Nucleus accumbens (tissue), 56 donors: ENCODE results near the gene IQCF2.
A peak's percentile ranks its signal among the peaks of the same experiment; 100 is the strongest.
"Not testable (repeated sequence)": the region's sequence is repeated elsewhere in the genome, so short reads cannot be mapped to it uniquely, and the experiment has no call there.

Experiments
- DNase-seq, 56 donors: peaks; one replicate each; lab custom pipeline; 2025; lab: John Stamatoyannopoulos, UW

The IQCF2 gene

DNA sequence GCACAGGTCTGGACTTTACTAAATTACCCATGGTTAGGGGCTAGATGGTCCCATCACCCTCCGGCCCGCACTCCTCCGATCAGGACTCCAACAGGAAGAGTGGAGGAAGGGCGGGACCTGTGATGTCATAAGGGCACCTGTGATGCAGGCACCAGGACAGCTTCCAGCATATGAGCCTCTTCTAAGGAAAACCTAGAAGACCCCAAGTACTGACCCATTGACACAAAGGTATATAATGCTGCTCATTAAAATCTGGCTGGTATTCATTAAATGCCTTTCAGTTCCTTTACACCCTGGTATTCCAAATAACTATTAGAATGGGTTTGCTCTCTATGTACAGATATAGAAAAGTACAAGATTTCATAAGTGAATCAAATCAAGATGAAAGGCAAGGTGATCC is 14.1 kb downstream of the IQCF2 start, which contains the start of gene IQCF5:
Gene IQCF5, minus strand, starts transcription at position 101 of the 400 bp plus-strand sequence. Its CDS starts 70 bp downstream, at position 31.
- DNase-seq: no peak

GRCh38 chr3:51876186-51876585 is 14.8 kb downstream of the IQCF2 start:
- no peak for DNase-seq

GRCh38 chr3:51879937-51880336 is 18.5 kb downstream of the IQCF2 start:
- DNase-seq: no peak

GRCh38 chr3:51886447-51886846 is 25.0 kb downstream of the IQCF2 start:
- no peak for DNase-seq

GRCh38 chr3:51887620-51888019 is 26.2 kb downstream of the IQCF2 start:
- DNase-seq: no peak

DNA sequence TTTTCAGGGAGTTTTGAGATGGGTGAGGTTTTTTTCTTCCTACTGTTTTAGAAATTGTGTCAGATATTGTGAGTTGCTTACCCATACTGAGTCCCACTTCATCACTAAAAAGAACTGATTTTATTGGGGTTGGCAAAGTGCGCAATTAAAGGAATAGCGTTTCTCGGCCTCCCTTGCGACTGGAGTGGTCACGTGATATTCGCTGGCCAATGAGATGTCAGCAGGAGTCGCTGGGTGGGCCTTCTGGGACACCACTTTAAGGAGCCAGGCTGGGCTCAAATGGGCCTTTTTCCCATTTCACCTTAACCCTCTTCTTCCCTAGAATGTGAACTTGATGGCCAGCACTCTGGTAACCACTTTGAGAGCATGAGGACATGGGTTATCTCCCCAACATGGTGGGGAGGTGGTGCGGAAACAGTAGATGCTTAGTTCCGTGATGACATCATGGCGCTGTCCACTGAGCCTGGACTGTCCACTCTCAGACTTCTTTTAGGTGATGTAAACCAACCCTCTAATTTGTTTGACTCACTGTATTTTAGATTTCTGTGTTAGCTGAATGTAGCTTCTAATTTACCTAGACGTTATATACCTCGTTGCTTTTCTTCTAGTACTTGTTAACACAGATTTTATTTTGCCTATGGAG is 27.2 kb downstream of the IQCF2 start:
- no peak for DNase-seq

DNA sequence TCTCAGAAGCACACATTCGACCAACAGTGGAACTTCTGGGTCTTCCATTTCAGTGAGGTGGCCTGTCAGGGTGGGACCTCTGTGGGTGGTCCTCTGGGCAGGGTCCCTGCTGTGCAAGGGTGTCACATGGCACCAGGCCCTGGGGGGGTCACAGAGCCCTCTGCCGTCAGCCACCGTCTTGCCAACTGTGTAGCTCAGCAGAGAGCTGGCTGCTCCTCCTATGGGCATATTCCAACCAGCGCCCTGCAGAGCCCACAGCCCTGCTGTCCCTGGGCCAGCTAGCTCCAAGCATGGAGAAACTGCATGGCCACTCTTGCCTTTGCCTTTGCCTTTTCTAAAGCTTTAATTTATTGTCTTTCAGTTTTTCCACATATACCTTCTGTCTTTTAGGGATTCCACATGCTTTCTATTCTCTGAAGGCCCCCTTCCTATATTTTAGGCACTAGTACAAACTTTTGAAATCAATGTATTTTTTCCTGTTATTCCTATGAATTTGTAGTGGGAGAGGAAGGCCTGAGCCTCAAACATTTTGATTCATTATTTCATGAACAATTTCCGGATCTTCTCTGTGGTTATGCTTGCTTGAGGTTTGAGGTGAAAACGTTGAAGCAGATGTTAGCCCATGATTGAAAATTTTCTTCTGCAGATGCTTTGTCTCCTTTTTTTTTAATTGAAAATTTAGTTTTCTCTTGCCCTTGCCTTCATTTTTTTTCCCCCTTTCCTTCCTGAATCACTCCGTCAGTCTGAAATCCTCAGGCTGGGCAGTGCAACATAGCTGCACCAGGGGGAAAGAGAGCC is 30.0 kb downstream of the IQCF2 start:
- no peak for DNase-seq

- DNase-seq: no peak
These were observed 33.0 kb downstream of the IQCF2 start for GRCh38 chr3:51894391-51894790.

DNA sequence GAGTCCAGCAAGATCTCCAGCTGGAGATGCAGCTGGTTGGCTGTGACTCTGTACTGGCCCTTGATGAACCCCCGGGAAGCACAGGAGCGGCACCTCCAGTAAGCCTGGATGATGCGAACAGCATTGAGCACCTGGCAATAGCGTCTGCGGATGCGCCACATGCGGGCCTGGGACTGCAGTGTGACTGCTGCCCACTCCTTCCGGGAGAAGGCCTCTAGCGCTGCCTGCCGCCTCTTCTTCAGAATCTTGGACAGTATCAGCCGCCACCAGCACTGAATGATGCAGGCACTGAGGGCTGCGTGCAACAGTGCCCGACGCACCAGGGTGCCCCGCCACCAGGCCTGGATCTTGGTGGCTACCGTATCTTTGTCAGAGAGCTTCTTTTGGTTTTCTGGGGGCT is 33.5 kb downstream of the IQCF2 start:
- no peak for DNase-seq

DNA sequence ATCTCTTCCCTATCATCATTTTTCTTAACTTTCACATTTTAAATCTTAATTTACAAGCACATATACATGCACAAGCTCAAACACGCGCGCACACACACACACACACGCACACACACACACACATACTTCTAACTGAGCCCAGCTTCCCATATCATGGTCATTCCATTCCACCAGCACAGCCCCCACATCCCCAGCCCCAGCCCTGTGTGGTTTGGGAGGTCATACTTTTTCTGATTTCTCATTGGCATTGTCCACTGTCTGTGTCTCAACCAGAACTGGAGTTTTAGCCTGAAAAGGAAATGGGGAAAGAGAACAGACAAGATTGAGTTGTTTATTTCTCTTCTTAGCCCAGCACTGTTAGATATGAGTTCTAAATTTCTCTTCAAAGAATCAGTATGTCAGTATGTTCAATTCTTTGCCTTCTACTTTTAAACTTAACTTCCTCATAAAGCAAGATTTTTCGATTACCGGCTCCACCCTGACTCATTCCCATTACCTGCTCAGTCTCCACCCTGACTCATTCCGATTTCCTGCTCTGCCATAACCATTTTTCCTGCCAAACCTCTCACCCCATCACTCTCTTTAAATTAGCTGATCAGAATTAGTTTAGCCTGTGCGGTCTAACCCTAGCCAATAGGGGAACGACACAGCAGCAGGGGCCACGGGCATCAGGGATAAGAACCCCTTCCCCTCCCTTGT is 35.3 kb downstream of the IQCF2 start:
- DNase-seq: no peak

GRCh38 chr3:51897391-51897790 is 36.0 kb downstream of the IQCF2 start:
- DNase-seq: no peak

DNA sequence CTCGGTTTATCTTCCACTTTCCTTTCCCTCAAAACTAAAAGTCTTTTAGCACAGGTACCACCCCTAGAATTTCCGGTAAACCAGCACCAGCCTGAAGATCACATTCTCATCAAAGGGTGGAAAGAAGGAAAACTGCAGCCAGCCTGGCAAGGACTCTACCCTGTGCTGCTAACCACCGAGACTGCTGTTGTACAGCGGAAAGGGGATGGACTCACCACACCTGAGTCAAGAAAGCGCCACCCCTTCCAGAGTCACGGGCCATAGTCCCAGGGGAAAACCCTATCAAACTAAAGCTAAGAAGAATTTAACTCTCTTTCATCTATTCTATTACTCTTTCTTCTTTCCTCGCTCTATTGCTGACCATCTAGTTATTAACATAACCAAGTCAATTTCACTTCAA is 38.6 kb downstream of the IQCF2 start:
- not testable (repeated sequence) for DNase-seq

GRCh38 chr3:51902361-51902760 is 40.9 kb downstream of the IQCF2 start:
- DNase-seq: peak in 12 of 56 donors; percentile 5 to 44 (median 26)

- DNase-seq: no peak
These were observed 42.8 kb downstream of the IQCF2 start for GRCh38 chr3:51904034-51904823.

- DNase-seq: no peak
These were observed 46.6 kb downstream of the IQCF2 start for GRCh38 chr3:51908026-51908425.
